ENCODE results near the gene AFAP1L2.

The AFAP1L2 gene

GRCh38 chr10:114291516-114291915 is 112.8 kb downstream of the AFAP1L2 start:
- Histone ChIP-seq H3K36me3 (ENCODE audit: low read length) (peaks cover 3% of the 10 kb centered on the region; the same call in 1 of the 2 replicates), H3K9ac (ENCODE audit: low read length) (no peak overlapping the region), H3K4me2 (ENCODE audit: low read depth, low read length, poor library complexity, severe bottlenecking) (no peak overlapping the region), H3F3A (ENCODE audit: insufficient read depth) (no peaks in the 10 kb centered on the region), H3K9me3 (ENCODE audit: insufficient read depth, low read length) (peaks cover 10% of the 10 kb centered on the region), H3K27me3 (ENCODE audit: low read length) (no peaks in the 10 kb centered on the region), H3K4me3 (ENCODE audit: insufficient read depth, low read length, poor library complexity, severe bottlenecking) (no peak overlapping the region), H3K79me2 (ENCODE audit: insufficient read depth, low read length) (no peaks in the 10 kb centered on the region), H4K20me1 (ENCODE audit: low read depth, low read length) (no peaks in the 10 kb centered on the region), H3K9me2 (replicated peaks; ENCODE audit: insufficient read depth, low read length) (no peaks in the 10 kb centered on the region), H3K27ac (ENCODE audit: low read depth, low read length) (no peak overlapping the region), H2AFZ (ENCODE audit: low read depth, low read length, severe bottlenecking) (no peak overlapping the region)
- TF ChIP-seq EZH2phosphoT487 (conservative IDR thresholded peaks at IDR 0.05; ENCODE audit: low read length): no peak
- TF ChIP-seq CTCF (IDR thresholded peaks at IDR 0.05; ENCODE audit: insufficient read depth, low read length, poor library complexity, severe bottlenecking): no peak

DNA sequence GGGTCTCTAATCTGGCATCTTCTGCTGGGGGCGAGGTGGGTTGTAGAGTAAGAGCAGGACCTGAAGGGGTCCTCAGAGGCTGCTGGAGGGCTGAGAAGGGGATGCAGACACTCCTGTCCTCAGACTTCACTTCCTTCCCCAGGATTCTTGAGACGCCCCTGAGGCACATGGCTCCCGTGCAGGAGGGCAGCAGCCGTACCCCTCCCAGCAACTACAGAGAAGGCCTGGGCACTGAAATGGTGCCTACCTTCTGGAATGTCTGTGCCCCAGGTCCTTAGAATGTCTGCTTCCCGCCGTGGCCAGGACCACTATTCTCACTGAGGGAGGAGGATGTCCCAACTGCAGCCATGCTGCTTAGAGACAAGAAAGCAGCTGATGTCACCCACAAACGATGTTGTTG is 113.2 kb downstream of the AFAP1L2 start:
- H3K9me2 ChIP-seq (replicated peaks; ENCODE audit: insufficient read depth, low read length): no peaks in the 10 kb centered on the region
- H3K4me2 ChIP-seq (ENCODE audit: low read depth, low read length, poor library complexity, severe bottlenecking): no peak overlapping the region
- no peak overlapping the region for H3K27ac ChIP-seq (ENCODE audit: low read depth, low read length)
- H3K27me3 ChIP-seq (ENCODE audit: low read length): no peaks in the 10 kb centered on the region
- no peak for TF ChIP-seq CTCF (IDR thresholded peaks at IDR 0.05; ENCODE audit: insufficient read depth, low read length, poor library complexity, severe bottlenecking)
- no peak for TF ChIP-seq EZH2phosphoT487 (conservative IDR thresholded peaks at IDR 0.05; ENCODE audit: low read length)
- H4K20me1 ChIP-seq (ENCODE audit: low read depth, low read length): no peaks in the 10 kb centered on the region
- H2AFZ ChIP-seq (ENCODE audit: low read depth, low read length, severe bottlenecking): no peak overlapping the region
- H3K9me3 ChIP-seq (ENCODE audit: insufficient read depth, low read length): peaks cover 10% of the 10 kb centered on the region
- H3K9ac ChIP-seq (ENCODE audit: low read length): no peak overlapping the region
- no peaks in the 10 kb centered on the region for H3F3A ChIP-seq (ENCODE audit: insufficient read depth)
- peaks cover 3% of the 10 kb centered on the region; the same call in 1 of the 2 replicates for H3K36me3 ChIP-seq (ENCODE audit: low read length)
- H3K4me3 ChIP-seq (ENCODE audit: insufficient read depth, low read length, poor library complexity, severe bottlenecking): no peak overlapping the region
- no peaks in the 10 kb centered on the region for H3K79me2 ChIP-seq (ENCODE audit: insufficient read depth, low read length)

DNA sequence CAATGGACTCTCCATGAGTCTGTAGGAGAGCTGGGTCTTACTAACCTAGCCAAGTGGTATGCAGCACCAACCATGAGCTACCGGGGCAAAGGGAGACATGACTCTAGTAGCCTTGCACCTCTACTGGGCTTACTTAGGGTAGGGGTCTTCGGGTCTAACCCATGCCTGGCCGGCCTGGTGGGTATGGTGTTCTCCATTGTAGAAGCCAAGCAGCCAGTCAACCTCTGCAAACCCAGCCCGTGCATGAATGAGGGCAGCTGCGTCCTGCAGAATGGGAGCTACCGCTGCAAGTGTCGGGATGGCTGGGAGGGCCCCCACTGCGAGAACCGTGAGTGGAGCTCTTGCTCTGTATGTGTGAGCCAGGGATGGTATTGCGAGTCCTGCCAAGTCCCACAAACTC is 114.3 kb downstream of the AFAP1L2 start:
- H2AFZ ChIP-seq (ENCODE audit: low read depth, low read length, severe bottlenecking): no peak overlapping the region
- no peak overlapping the region for H3K4me3 ChIP-seq (ENCODE audit: insufficient read depth, low read length, poor library complexity, severe bottlenecking)
- 0 out of 2 replicates have a peak, but pooled peaks cover under 1% of the 10 kb centered on the region for H3K9me3 ChIP-seq (ENCODE audit: insufficient read depth, low read length)
- H3K9ac ChIP-seq (ENCODE audit: low read length): no peak overlapping the region
- no peaks in the 10 kb centered on the region for H3F3A ChIP-seq (ENCODE audit: insufficient read depth)
- TF ChIP-seq CTCF (IDR thresholded peaks at IDR 0.05; ENCODE audit: insufficient read depth, low read length, poor library complexity, severe bottlenecking): no peak
- no peak for TF ChIP-seq EZH2phosphoT487 (conservative IDR thresholded peaks at IDR 0.05; ENCODE audit: low read length)
- H3K36me3 ChIP-seq (ENCODE audit: low read length): no peaks in the 10 kb centered on the region
- no peaks in the 10 kb centered on the region for H3K79me2 ChIP-seq (ENCODE audit: insufficient read depth, low read length)
- H3K27ac ChIP-seq (ENCODE audit: low read depth, low read length): no peak overlapping the region
- no peak overlapping the region for H3K4me2 ChIP-seq (ENCODE audit: low read depth, low read length, poor library complexity, severe bottlenecking)
- H3K27me3 ChIP-seq (ENCODE audit: low read length): no peaks in the 10 kb centered on the region
- no peaks in the 10 kb centered on the region for H4K20me1 ChIP-seq (ENCODE audit: low read depth, low read length)
- no peaks in the 10 kb centered on the region for H3K9me2 ChIP-seq (replicated peaks; ENCODE audit: insufficient read depth, low read length)

All from SU-DHL-6 (cell line).